Liver (tissue), 9 donors: Measurements from ENCODE around the gene STX17. TPM values are rescaled to one million over a fixed set of nuclear protein-coding genes. Genes with fewer than 3 reads are reported as not detected.

Source experiments
- DNase-seq: peaks from one replicate; pipeline ENCODE4 v3.0.0-alpha.2; 2017; ENCODE audit warnings: low spot score
- H3K27ac ChIP-seq, 2 donors: one replicate each; pipeline ENCODE4 v1.7.0; 2013; ENCODE audit warnings: inconsistent platforms in 2 of 2, low read length in 2 of 2, control low read depth in 1 of 2, low read depth in 1 of 2, mild to moderate bottlenecking in 1 of 2
- H3K27me3 ChIP-seq, 4 donors: one replicate each; pipeline versions ENCODE4 v1.6.1 to v1.7.0; 2013; ENCODE audit warnings: low read length in 3 of 4, inconsistent platforms in 1 of 4, mild to moderate bottlenecking in 1 of 4, moderate library complexity in 1 of 4; ENCODE audit not compliant: control insufficient read depth in 4 of 4, insufficient read depth in 4 of 4
- H3K36me3 ChIP-seq, 4 donors: one replicate each; pipeline versions ENCODE4 v1.6.1 to v1.7.0; 2013; ENCODE audit warnings: low read length in 3 of 4, mild to moderate bottlenecking in 3 of 4, low read depth in 1 of 4, moderate library complexity in 1 of 4; ENCODE audit not compliant: control insufficient read depth in 4 of 4, insufficient read depth in 3 of 4
- H3K4me1 ChIP-seq, 4 donors: one replicate each; pipeline versions ENCODE4 v1.6.1 to v1.7.0; 2013; ENCODE audit warnings: low read length in 3 of 4, mild to moderate bottlenecking in 3 of 4, moderate library complexity in 1 of 4; ENCODE audit not compliant: control insufficient read depth in 4 of 4, insufficient read depth in 4 of 4
- H3K4me3 ChIP-seq, 3 donors: one replicate each; pipeline versions ENCODE4 v1.6.1 to v1.7.0; 2013; ENCODE audit warnings: low read length in 3 of 3, control low read depth in 1 of 3, low read depth in 1 of 3, mild to moderate bottlenecking in 1 of 3
- H3K9ac ChIP-seq, 2 donors: one replicate each; pipeline ENCODE4 v1.7.0; 2013; ENCODE audit warnings: low read length in 2 of 2, mild to moderate bottlenecking in 2 of 2, moderate library complexity in 2 of 2, control low read depth in 1 of 2, low read depth in 1 of 2
- H3K9me3 ChIP-seq, 4 donors: one replicate each; pipeline versions ENCODE4 v1.6.1 to v1.7.0; 2013; ENCODE audit warnings: low read length in 3 of 4; ENCODE audit not compliant: control insufficient read depth in 4 of 4
- EGR1 ChIP-seq, 2 donors: IDR thresholded peaks; 2 replicates each; pipeline ENCODE4 v1.6.1; 2016 to 2018; ENCODE audit warnings: antibody characterized with exemption in 2 of 2, low read depth in 2 of 2
- FOXA1 ChIP-seq: IDR thresholded peaks from 2 replicates; pipeline ENCODE4 v1.6.1; 2016; ENCODE audit warnings: antibody characterized with exemption
- FOXA2 ChIP-seq: IDR thresholded peaks from 2 replicates; pipeline ENCODE4 v1.6.1; 2016; ENCODE audit warnings: antibody characterized with exemption
- HNF4A ChIP-seq, 2 donors: conservative IDR thresholded peaks; 2 replicates each; pipeline ENCODE4 v1.6.1; 2016; ENCODE audit warnings: antibody characterized with exemption in 2 of 2, mild to moderate bottlenecking in 2 of 2
- HNF4G ChIP-seq: IDR thresholded peaks from 2 replicates; pipeline ENCODE4 v1.6.1; 2016; ENCODE audit warnings: antibody characterized with exemption
- NR2F2 ChIP-seq: IDR thresholded peaks from 2 replicates; pipeline ENCODE4 v1.6.1; 2016; ENCODE audit warnings: antibody characterized with exemption
- SP1 ChIP-seq: IDR thresholded peaks from 2 replicates; pipeline ENCODE4 v1.6.1; 2018; ENCODE audit warnings: antibody characterized with exemption, mild to moderate bottlenecking
- TAF1 ChIP-seq: conservative IDR thresholded peaks from 2 replicates; pipeline ENCODE4 v1.6.1; 2016; ENCODE audit warnings: antibody characterized with exemption, mild to moderate bottlenecking
- WGBS: extraction: QIAGEN DNeasy Blood & Tissue Kit; methylation state at CpG from one replicate; pipeline ENCODE4 v1.1.7; 2013; 5-methylcytosine and 5-hydroxymethylcytosine counted together
- polyA plus RNA-seq, 2 donors: library from polyadenylated mRNA; stranded (reverse) in 1 of 2; unstranded in 1 of 2; fragments of 200-250 nt in 1 of 2; fragments of >200 nt in 1 of 2; fragmentation: Nextera tagmentation in 1 of 2; extraction: Ambion mirVana in 1 of 2; gene quantifications; one replicate each; pipeline versions ENCODE4 v1.2.1 to v1.2.3, GENCODE V29; 2013 to 2015
- total RNA-seq, 2 donors: library from RNA; depleted of rRNA; stranded (reverse); fragments of >200 nt; gene quantifications; one replicate each; pipeline ENCODE4 v1.2.3, GENCODE V29; 2014
- TF ChIP-seq, protein P1 (sequence below): IDR thresholded peaks from 2 replicates; pipeline ENCODE4 v1.6.1; 2016; ENCODE audit warnings: antibody characterized with exemption
- TF ChIP-seq, protein P2 (sequence below): IDR thresholded peaks from 2 replicates; pipeline ENCODE4 v1.6.1; 2016; ENCODE audit warnings: antibody characterized with exemption
- TF ChIP-seq, protein P3 (sequence below): fragments of 150-350 bp; IDR thresholded peaks from 2 replicates; pipeline ENCODE4 v1.5.1; 2017; ENCODE audit warnings: improper control_type of control experiment, low read depth, low read length; ENCODE audit not compliant: missing input control
- TF ChIP-seq, protein P4 (sequence below): IDR thresholded peaks from 2 replicates; pipeline ENCODE4 v1.6.1; 2016; ENCODE audit warnings: antibody characterized with exemption
- donor health status: healthy.
- donor health status: healthy.
- donor health status: healthy.
- donor health status: healthy.
- donor health status: healthy.

Gene STX17
- total and polyA plus RNA-seq, 4 donors, result 8.3 to 30.9 (median 21.2) TPM

DNA sequence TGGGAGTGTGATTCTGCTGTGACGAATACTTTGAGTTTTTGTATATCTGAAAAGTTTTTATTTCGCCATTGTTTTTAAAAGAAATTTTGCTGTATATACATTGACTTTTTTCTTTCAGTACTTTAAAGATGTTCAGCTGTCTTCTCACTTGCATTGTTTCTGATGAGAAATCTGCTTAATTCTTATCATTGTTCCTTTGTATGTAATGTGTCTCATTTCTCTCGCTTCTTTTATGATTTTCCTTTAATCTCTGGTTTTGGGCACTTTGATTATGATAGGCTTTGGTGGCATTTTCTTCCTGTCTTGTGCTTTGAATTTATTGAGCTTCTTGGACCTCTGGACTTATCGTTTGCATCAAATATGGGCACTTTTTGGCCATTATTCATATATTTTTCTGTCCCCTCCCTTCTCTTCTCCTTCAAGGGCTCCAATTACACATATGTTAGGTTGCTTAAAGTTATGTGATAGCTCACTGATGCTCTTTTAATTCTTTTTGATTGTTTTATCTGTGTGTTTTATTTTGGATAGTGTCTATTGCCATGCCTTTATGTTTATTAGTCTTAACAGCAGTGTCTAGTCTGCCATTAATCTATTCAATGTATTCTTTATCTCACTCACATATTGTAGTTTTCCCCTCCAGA lies 30.6 kb downstream of the STX17 start:
- Histone ChIP-seq H3K27me3 (no peaks in the 10 kb centered on the region), H3K36me3 (peaks cover 0 to 3% (median 2%) of the 10 kb centered on the region in 4 donors), H3K9me3 (peaks cover 0 to 4% (median 0%) of the 10 kb centered on the region in 4 donors), H3K27ac (no peak overlapping the region), H3K4me3 (no peak overlapping the region), H3K9ac (no peak overlapping the region), H3K4me1 (peaks cover 0 to 19% (median 7%) of the 10 kb centered on the region in 4 donors)
- WGBS, result 97% methylated on average over 4 of the region's 4 CpGs
- no peak for DNase-seq
- TF ChIP-seq, protein P1, sequence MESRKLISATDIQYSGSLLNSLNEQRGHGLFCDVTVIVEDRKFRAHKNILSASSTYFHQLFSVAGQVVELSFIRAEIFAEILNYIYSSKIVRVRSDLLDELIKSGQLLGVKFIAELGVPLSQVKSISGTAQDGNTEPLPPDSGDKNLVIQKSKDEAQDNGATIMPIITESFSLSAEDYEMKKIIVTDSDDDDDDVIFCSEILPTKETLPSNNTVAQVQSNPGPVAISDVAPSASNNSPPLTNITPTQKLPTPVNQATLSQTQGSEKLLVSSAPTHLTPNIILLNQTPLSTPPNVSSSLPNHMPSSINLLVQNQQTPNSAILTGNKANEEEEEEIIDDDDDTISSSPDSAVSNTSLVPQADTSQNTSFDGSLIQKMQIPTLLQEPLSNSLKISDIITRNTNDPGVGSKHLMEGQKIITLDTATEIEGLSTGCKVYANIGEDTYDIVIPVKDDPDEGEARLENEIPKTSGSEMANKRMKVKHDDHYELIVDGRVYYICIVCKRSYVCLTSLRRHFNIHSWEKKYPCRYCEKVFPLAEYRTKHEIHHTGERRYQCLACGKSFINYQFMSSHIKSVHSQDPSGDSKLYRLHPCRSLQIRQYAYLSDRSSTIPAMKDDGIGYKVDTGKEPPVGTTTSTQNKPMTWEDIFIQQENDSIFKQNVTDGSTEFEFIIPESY, result no peak
- TF ChIP-seq HNF4G (no peak), EGR1 (IDR thresholded peaks at IDR 0.05; ENCODE audit: low read depth in 2 of 2) (no peak), SP1 (no peak), FOXA1 (no peak), HNF4A (conservative IDR thresholded peaks at IDR 0.05) (no peak)
- TF ChIP-seq, protein P2, sequence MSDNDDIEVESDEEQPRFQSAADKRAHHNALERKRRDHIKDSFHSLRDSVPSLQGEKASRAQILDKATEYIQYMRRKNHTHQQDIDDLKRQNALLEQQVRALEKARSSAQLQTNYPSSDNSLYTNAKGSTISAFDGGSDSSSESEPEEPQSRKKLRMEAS, result no peak

DNA sequence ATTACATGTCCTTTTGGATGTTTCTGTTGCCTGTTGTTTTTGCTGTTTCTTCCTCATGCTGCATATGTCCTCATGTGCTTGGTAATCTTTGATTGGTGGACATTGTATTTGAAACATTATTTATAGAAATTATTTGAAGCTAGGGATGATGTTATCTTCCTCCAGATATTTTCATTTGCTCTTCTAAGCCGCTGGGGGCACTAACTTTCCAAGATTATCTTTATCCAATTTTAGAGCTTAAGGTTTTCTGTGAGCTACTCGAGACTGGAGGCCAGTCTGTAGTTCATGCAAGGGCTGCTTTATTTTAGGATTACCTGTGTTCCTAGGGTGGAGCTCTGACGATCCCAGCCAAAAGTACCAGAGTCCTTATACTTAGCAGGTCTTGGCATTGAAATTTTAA lies 40.9 kb downstream of the STX17 start:
- Histone ChIP-seq H3K27me3 (no peaks in the 10 kb centered on the region), H3K9ac (no peak overlapping the region), H3K9me3 (no peaks in the 10 kb centered on the region), H3K27ac (no peak overlapping the region), H3K36me3 (peaks cover 0 to 8% (median 4%) of the 10 kb centered on the region in 4 donors), H3K4me3 (no peak overlapping the region), H3K4me1 (no peaks in the 10 kb centered on the region)
- TF ChIP-seq HNF4A (conservative IDR thresholded peaks at IDR 0.05) (no peak), HNF4G (no peak), FOXA2 (no peak), NR2F2 (no peak), FOXA1 (no peak), TAF1 (no peak)
- TF ChIP-seq, protein P3, sequence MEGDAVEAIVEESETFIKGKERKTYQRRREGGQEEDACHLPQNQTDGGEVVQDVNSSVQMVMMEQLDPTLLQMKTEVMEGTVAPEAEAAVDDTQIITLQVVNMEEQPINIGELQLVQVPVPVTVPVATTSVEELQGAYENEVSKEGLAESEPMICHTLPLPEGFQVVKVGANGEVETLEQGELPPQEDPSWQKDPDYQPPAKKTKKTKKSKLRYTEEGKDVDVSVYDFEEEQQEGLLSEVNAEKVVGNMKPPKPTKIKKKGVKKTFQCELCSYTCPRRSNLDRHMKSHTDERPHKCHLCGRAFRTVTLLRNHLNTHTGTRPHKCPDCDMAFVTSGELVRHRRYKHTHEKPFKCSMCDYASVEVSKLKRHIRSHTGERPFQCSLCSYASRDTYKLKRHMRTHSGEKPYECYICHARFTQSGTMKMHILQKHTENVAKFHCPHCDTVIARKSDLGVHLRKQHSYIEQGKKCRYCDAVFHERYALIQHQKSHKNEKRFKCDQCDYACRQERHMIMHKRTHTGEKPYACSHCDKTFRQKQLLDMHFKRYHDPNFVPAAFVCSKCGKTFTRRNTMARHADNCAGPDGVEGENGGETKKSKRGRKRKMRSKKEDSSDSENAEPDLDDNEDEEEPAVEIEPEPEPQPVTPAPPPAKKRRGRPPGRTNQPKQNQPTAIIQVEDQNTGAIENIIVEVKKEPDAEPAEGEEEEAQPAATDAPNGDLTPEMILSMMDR, result no peak
- TF ChIP-seq, protein P4, sequence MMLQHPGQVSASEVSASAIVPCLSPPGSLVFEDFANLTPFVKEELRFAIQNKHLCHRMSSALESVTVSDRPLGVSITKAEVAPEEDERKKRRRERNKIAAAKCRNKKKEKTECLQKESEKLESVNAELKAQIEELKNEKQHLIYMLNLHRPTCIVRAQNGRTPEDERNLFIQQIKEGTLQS, result no peak
- 84% methylated on average over 3 of the region's 3 CpGs for WGBS
- DNase-seq, result no peak

DNA sequence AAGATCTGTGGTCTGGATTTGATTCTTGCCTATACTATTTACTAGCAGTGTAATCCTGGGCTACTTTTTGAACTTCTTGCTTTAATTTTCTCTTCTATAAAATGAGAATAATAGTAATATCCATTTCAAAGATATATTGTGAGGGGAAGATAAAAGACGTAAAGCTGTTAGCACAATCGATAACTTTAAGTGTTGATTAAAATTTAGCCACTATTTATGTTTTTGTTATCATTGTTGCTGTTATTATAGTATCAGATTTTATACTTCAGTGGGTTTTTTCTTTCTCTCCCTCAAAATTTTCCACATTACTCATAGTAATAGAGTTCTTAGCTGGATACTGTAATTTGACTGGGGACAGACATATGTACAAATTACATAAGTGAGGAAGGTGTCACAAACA lies 42.0 kb downstream of the STX17 start:
- Histone ChIP-seq H3K4me3 (no peak overlapping the region), H3K9me3 (no peaks in the 10 kb centered on the region), H3K27ac (no peak overlapping the region), H3K36me3 (peaks cover 0 to 10% (median 6%) of the 10 kb centered on the region in 4 donors), H3K27me3 (no peaks in the 10 kb centered on the region), H3K9ac (no peak overlapping the region), H3K4me1 (no peaks in the 10 kb centered on the region)
- WGBS, result 93% methylated on average over 2 of the region's 2 CpGs
- TF ChIP-seq, protein P4, result no peak
- DNase-seq, result no peak
